HepG2 (cell line): ENCODE results near the gene TUBA4B. TPM values are rescaled to one million over a fixed set of nuclear protein-coding genes. Genes with fewer than 3 reads are reported as not detected.

Experiments used
- ATAC-seq: fragments of 200-7000 bp; cut with Tn5 transposase; 3 replicates; pipeline ENCODE4 v1.9.1; 2020; ENCODE audit warnings: mild to moderate bottlenecking, moderate library complexity
- BruUV-seq: library from RNA; stranded (reverse); fragments of 400-500 nt; replicated peaks from 2 replicates; lab custom pipeline; 2021; lab: Mats Ljungman, UMichigan
- CTCF ChIA-PET: fragments of 300-600 bp; formaldehyde crosslinking; extraction: SDS; loops from one replicate; lab custom pipeline; 2021; ENCODE audit warnings: low total read pairs, inconsistent platforms, low intra/inter-chr PET ratio; lab: Yijun Ruan, JAX
- POLR2A ChIA-PET: fragments of 350-600 bp; sonication (Branson Sonifier 250); formaldehyde crosslinking; loops from one replicate; lab custom pipeline; 2020; ENCODE audit warnings: antibody characterized with exemption, inconsistent platforms; lab: Yijun Ruan, JAX
- DNase-seq: peaks from one replicate; pipeline ENCODE4 v3.0.0-alpha.2; 2015; ENCODE audit warnings: low spot score
- FAIRE-seq: peaks from 3 replicates; lab custom pipeline; 2011; peaks lifted over from hg19 to GRCh38; lab: Jason Lieb, UNC
- H2AFZ ChIP-seq: one replicate; pipeline ENCODE4 v1.6.1; 2011; ENCODE audit warnings: low read length, inconsistent platforms
- H3K27ac ChIP-seq: fragments of 300-600 bp; 3 replicates; pipeline ENCODE4 v1.8.0; 2011; ENCODE audit warnings: mixed run types, mild to moderate bottlenecking, mixed read lengths, low read length, inconsistent platforms; ENCODE audit not compliant: insufficient read depth; ENCODE audit errors: extremely low read length
- H3K27me3 ChIP-seq, 2 experiments: fragments of 200-600 bp in 1 of 2; 2 replicates in 1 of 2; 3 replicates in 1 of 2; pipeline versions ENCODE4 v1.6.0 to v1.8.0; 2011; ENCODE audit warnings: low read length in 2 of 2, mild to moderate bottlenecking in 2 of 2, moderate library complexity in 2 of 2, inconsistent platforms in 1 of 2; ENCODE audit not compliant: insufficient read depth in 2 of 2, control insufficient read depth in 1 of 2
- H3K36me3 ChIP-seq, 2 experiments: fragments of 200-600 bp in 1 of 2; replicated peaks in 1 of 2; 2 replicates in 1 of 2; 3 replicates in 1 of 2; pipeline versions ENCODE4 v1.5.1 to v1.8.0; 2011; ENCODE audit warnings: low read length in 2 of 2, inconsistent platforms in 1 of 2; ENCODE audit not compliant: insufficient read depth in 2 of 2, control insufficient read depth in 1 of 2
- H3K4me1 ChIP-seq: 2 replicates; pipeline ENCODE4 v1.5.1; 2012; ENCODE audit warnings: low read length, inconsistent platforms; ENCODE audit not compliant: insufficient read depth
- H3K4me2 ChIP-seq: 2 replicates; pipeline ENCODE4 v1.6.0; 2011; ENCODE audit warnings: low read depth, low read length, inconsistent platforms
- H3K4me3 ChIP-seq, 3 experiments: fragments of 200-600 bp in 1 of 3; sonication (generic), shearing (Covaris generic) in 1 of 3; replicated peaks in 1 of 3; 2 replicates each; pipeline ENCODE4 v1.5.1; 2011 to 2016; ENCODE audit warnings: low read length in 3 of 3, inconsistent platforms in 2 of 3, low read depth in 2 of 3, mild to moderate bottlenecking in 2 of 3, control low read depth in 1 of 3, mixed read lengths in 1 of 3; ENCODE audit not compliant: insufficient read depth in 1 of 3
- H3K79me2 ChIP-seq: one replicate; pipeline ENCODE4 v1.6.1; 2011; ENCODE audit warnings: low read length, inconsistent platforms; ENCODE audit not compliant: insufficient read depth
- H3K9ac ChIP-seq: 2 replicates; pipeline ENCODE4 v1.6.0; 2011; ENCODE audit warnings: mild to moderate bottlenecking, low read depth, low read length, inconsistent platforms; ENCODE audit not compliant: insufficient read depth
- H3K9me3 ChIP-seq: 2 replicates; pipeline ENCODE4 v1.5.1; 2012; ENCODE audit warnings: mild to moderate bottlenecking, low read length
- H4K20me1 ChIP-seq: 2 replicates; pipeline ENCODE4 v1.6.0; 2011; ENCODE audit warnings: inconsistent platforms, mild to moderate bottlenecking, low read length, moderate library complexity; ENCODE audit not compliant: insufficient read depth
- E2F2 ChIP-seq: sonication (generic); formaldehyde crosslinking; IDR thresholded peaks from 2 replicates; pipeline ENCODE4 v1.4.0; 2020; ENCODE audit warnings: missing genetic modification reagents, borderline replicate concordance
- MBD4 ChIP-seq: IDR thresholded peaks from 2 replicates; pipeline ENCODE4 v1.6.1; 2012; ENCODE audit warnings: low read length, inconsistent platforms, borderline replicate concordance
- MXD4 ChIP-seq: IDR thresholded peaks from 2 replicates; pipeline ENCODE4 v1.6.1; 2016; ENCODE audit warnings: mild to moderate bottlenecking, missing biosample characterization, missing genetic modification reagents
- NFE2L2 ChIP-seq: fragments of 150-350 bp; IDR thresholded peaks from 2 replicates; pipeline ENCODE4 v1.6.1; 2014; ENCODE audit warnings: low read length
- PHF5A ChIP-seq: IDR thresholded peaks from one replicate; pipeline ENCODE4 v1.6.1; 2018; ENCODE audit warnings: low read depth, missing genetic modification reagents; ENCODE audit not compliant: unreplicated experiment
- ZFP91 ChIP-seq: sonication (generic); formaldehyde crosslinking; IDR thresholded peaks from 2 replicates; pipeline ENCODE4 v1.9.0; 2022; ENCODE audit warnings: missing genetic modification reagents, mild to moderate bottlenecking, borderline replicate concordance
- ZNF576 ChIP-seq: sonication (generic); formaldehyde crosslinking; IDR thresholded peaks from 2 replicates; pipeline ENCODE4 v1.4.0; 2020; ENCODE audit warnings: mild to moderate bottlenecking, missing genetic modification reagents
- ZNF674 ChIP-seq: sonication (generic); formaldehyde crosslinking; IDR thresholded peaks from 2 replicates; pipeline ENCODE4 v1.5.0; 2020; ENCODE audit warnings: low read depth, mild to moderate bottlenecking, missing genetic modification reagents
- ZNF720 ChIP-seq: sonication (generic); formaldehyde crosslinking; IDR thresholded peaks from 2 replicates; pipeline ENCODE4 v1.4.0; 2020; ENCODE audit warnings: missing genetic modification reagents
- WGBS: methylation state at CpG from one replicate; pipeline ENCODE4 v1.1.6; 2017; ENCODE audit warnings: low lambda C conversion rate; 5-methylcytosine and 5-hydroxymethylcytosine counted together
- in situ Hi-C: cut with HindIII; loops from 2 replicates; pipeline ENCODE4 v1.10.0; 2017; ENCODE audit warnings: low pct_unique_long_range_greater_than_20kb; ENCODE audit not compliant: extremely low pct_ligation_motif_present
- intact Hi-C: fragments of 100-400 bp; cut with micrococcal nuclease; formaldehyde crosslinking; loops from one replicate; pipeline ENCODE4 v1.10.0; 2022; ENCODE audit not compliant: unreplicated experiment
- polyA plus RNA-seq, 8 experiments: library from polyadenylated mRNA; depleted of rRNA in 3 of 8; stranded (reverse) in 7 of 8; unstranded in 1 of 8; fragments of >200 nt; fragmentation: Illumina TruSeq in 4 of 8; extraction: Trizol in 4 of 8; gene quantifications; 2 replicates each; pipeline versions ENCODE4 v1.2.1 to v1.2.3, GENCODE V29; 2011 to 2016; ENCODE audit warnings: low read depth in 4 of 8, missing spikeins in 1 of 8, mixed read lengths in 1 of 8; ENCODE audit not compliant: insufficient read depth in 1 of 8
- total RNA-seq, 5 experiments: library from RNA; depleted of rRNA; stranded (reverse); fragments of >200 nt; fragmentation: Illumina TruSeq; extraction: Trizol; gene quantifications; 2 replicates each; pipeline ENCODE4 v1.2.3, GENCODE V29; 2016; ENCODE audit warnings: low read depth in 1 of 5
- TF ChIP-seq, protein P1 (sequence below): sonication (generic); formaldehyde crosslinking; IDR thresholded peaks from 2 replicates; pipeline ENCODE4 v1.5.1; 2020; ENCODE audit warnings: missing genetic modification reagents, mild to moderate bottlenecking, borderline replicate concordance

TUBA4B gene
- total and polyA plus RNA-seq, 2 of the 13 experiments (the other 11 are each of a cell fraction or from before 2014, with no cell fraction given): 0.18 to 0.22 TPM

DNA sequence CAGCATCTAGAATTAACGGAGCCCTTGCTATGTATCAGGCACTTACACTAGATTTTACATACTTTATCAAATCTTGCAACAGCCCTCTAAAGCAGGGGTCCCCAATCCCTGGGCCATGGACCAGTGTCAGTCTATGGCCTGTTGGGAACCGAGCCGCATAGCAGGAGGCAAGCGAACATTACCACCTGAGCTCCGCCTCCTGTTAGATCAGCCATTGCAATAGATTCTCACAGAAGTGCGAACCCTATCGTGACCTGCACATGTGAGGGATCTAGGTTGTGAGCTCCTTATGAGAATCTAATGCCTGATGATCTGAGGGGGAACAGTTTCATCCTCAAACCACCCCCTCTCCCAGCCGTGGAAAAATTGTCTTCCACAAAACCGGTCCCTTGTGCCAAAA, 39.6 kb downstream of the TUBA4B start:
- Histone ChIP-seq H3K79me2 (no peaks in the 10 kb centered on the region), H3K27me3 (peaks cover 6 to 68% of the 10 kb centered on the region in 2 experiments; a peak in 4 of 5 replicates), H2AFZ (no peak overlapping the region), H3K9ac (no peak overlapping the region), H3K4me3 (no peak overlapping the region), H3K9me3 (no peaks in the 10 kb centered on the region), H3K27ac (no peak overlapping the region), H3K4me2 (no peak overlapping the region), H4K20me1 (no peaks in the 10 kb centered on the region), H3K4me1 (peaks cover 32% of the 10 kb centered on the region), H3K36me3 (no peaks in the 10 kb centered on the region)
- no TSS peak for BruUV-seq
- CTCF ChIA-PET: no interaction called here
- intact Hi-C loops: loop anchor here (10.0 kb wide), 1 partner anchor 242 kb away; no protein-coding TSS in a partner anchor
- POLR2A ChIA-PET: interaction anchor here (1.1 to 3.6 kb wide), 4 partner anchors 12 to 86 kb away, joined by 4 to 47 read pairs (median 5); partner anchors contain the start of genes DNAJB2 and ZFAND2B
- WGBS: 58% methylated on average over 9 of the region's 9 CpGs
- no peak for DNase-seq
- in situ Hi-C loops: no loop called here
- no peak for FAIRE-seq
- no peak for ATAC-seq
- no peak for TF ChIP-seq E2F2 (CRISPR knock-in tag)
- no peak for TF ChIP-seq ZNF576 (CRISPR knock-in tag)
- no peak for TF ChIP-seq ZFP91 (CRISPR knock-in tag)
- TF ChIP-seq ZNF720 (CRISPR knock-in tag): no peak
- TF ChIP-seq NFE2L2: no peak
- TF ChIP-seq, protein P1, sequence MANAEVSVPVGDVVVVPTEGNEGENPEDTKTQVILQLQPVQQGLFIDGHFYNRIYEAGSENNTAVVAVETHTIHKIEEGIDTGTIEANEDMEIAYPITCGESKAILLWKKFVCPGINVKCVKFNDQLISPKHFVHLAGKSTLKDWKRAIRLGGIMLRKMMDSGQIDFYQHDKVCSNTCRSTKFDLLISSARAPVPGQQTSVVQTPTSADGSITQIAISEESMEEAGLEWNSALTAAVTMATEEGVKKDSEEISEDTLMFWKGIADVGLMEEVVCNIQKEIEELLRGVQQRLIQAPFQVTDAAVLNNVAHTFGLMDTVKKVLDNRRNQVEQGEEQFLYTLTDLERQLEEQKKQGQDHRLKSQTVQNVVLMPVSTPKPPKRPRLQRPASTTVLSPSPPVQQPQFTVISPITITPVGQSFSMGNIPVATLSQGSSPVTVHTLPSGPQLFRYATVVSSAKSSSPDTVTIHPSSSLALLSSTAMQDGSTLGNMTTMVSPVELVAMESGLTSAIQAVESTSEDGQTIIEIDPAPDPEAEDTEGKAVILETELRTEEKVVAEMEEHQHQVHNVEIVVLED (CRISPR knock-in tag): no peak
- no peak for TF ChIP-seq PHF5A (CRISPR knock-in tag)
- no peak for TF ChIP-seq MXD4 (CRISPR knock-in tag)
- TF ChIP-seq ZNF674 (CRISPR knock-in tag): no peak
- no peak for TF ChIP-seq MBD4
